ENCODE data around the gene ACBD4.

ACBD4 gene

DNA sequence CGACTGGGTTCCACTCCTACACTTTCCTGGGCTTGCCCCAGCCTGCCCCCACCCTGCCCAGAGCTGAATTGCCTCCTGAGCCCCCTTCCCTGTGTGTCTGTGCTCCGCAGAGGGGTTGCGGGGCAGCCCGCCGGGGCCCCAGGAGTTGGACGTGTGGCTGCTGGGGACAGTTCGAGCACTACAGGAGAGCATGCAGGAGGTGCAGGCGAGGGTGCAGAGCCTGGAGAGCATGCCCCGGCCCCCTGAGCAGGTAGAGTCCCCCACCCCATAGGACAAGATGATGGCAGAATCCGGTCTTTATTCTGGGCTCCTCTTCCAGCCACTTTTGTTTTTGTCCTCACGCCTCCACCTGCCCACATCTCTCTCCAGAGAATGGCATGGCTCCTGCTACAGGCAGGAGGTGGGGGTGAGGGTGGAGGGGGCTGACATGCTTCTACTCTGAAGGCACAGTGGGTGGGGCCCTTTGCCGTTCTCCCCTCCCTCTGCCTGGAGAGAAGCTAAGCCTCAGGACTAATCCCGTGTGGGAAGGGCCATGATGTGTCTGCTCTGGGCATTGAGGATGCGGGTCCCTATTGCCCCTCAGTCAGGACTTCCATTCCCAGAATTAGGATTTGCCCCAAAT is 3.5 kb downstream of the ACBD4 start:
- no peak for DNase-seq

DNA sequence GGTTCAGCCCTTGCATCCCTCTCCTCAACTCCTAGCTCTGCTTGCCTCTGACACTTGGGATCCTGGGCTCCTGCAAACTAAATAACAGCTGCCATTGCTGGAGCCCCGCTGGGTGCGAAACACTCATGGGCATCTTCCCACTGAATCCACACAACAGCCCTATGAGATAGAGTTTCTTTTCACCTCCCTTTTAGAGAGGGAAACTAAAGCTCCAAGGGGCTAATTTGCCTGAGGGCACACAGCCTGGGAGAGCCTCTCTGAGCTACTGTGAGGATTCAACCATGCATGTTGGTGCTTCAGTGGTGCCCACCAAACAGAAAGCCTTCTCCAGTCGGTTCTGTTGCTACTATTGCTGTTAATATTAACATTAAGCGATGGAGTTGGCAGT is 4.0 kb downstream of the ACBD4 start:
- DNase-seq = no peak

DNA sequence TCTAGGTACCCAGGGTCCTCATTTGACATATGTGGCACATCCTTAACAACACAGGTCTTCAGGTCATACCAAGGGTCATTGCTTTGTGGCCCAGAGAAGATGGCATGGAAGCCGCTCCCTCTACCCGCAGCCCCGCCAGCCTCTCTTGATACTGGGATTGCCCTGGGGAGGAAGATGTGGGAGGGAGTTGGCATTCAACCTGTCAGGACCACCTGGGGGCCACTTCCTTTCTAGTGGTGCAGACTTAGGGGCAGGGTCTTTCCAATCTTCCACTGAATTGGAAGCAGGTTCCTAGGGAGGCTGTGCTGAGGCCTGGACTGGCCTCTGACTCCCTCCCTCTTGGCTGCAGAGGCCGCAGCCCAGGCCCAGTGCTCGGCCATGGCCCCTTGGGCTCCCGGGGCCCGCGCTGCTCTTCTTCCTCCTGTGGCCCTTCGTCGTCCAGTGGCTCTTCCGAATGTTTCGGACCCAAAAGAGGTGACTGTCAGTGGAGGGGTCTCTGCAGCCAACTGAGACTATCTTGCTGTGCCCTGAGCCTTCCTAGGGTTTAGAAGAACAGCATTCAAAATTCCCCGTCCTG is 7.7 kb downstream of the ACBD4 start:
- DNase-seq = no peak

DNA sequence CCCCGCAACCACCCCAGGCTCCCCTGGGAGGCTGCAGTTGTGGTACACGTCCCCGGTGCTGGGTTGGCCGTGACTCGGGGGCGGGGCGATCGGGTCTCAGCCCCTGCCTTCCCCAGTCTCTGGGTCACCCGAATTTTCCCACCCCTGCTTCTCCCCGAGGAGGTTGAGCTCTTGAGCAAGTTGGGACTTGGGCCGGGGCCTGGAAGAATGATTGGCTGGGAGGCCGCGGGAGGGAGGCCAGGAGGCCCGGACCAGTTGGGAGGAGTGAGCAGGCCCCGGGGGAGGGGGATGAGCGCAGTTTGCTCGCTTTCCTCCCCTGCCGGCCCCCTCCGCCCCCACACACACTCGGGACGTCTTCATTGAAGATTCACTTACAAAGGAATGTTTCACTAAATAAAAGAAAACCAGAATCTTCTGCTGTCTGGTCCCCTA is 8.3 kb downstream of the ACBD4 start:
- no peak for DNase-seq

DNA sequence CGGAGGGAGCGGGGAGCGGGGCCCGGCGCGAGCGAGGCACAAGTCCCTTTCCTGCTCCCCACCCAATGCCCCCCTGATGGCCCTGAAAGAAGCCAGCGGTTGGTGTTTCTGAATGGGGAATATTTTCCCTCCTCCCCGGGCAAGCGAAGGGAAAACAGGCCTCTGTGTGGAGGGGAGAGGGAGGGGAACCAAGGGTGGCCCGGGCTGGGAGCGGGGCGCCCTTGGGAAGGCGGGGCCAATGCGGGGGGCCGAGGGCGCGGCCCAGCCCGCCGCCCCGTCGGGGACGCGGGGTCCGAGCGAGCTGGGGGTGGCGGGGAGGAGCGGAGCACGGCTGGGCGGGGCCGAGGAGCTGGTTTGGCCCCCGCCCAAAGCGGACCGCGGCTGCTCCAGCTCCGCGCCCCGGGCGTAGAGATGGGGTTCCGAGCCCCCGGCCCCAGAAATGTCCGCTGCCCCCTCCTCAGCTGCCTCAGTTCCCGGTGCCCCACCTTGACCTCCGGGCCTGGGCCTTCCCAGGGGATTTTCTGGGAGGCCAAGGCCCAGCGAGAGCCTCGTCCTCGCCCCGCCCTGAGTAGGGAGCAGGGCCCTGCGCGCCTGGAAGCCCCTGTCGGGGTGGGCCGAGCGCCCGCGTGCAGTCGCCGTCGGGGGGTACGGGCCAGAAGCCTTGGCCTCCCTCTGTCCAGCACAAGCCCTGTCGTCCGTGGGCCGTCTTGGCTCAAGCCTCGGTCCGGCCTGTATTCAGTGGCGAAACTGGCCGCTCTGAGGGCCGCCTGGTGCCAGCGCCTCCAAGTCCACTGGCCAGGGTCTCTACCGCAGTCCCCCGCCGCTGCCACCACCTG is 8.9 kb downstream of the ACBD4 start:
- DNase-seq = no peak

DNA sequence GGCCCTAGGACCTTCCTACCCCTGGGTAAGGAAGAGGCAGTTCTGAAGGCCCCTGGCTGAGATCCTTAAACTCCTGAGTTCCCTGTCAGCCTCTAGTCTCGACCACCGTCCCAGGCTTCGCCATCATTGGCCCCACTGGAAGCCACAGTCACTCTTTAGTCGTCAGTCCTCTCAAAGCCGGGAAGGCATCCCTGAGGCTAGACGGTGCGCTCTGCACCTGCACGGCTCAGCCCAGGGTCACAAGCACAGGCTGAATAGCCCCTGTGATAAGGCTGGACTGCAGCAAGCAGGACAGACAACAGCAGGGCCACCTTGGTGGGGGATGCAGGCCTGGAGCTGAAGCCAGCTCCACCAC is 9.5 kb downstream of the ACBD4 start:
- no peak for DNase-seq

DNA sequence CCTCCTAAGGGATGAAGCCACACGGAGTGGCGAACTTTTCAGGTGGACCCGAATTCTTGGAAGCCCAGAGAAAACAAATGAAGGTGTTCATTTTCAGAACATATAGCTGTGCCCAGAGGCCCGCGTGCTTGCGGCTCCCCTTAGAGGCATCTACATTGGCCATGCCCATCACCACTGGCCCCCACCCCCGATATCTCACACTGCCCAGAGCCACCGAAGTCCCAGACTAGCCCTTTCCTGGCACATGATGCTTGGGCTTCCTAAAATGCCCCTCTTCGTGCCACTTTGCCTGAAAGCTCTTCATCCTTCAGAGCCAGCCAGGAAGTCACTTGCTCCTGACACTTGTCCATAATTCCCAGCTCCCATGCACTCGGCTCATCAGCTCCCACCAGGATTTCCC is 10.7 kb downstream of the ACBD4 start:
- DNase-seq = no peak

DNA sequence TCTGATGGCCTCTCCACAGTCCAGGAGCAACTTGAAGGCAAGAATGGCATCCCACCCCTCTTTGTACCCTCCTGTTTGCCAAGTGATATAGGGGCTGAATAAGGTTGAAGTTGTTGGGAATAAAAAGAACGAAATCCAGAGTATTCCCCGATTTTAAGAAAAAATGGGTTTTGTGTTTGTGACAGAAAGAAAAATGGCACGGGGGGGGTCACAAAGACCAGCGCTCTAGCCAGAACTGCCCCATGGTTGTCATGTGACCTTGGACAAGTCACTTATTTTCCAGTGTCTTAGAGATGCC is 11.1 kb downstream of the ACBD4 start:
- no peak for DNase-seq

DNA sequence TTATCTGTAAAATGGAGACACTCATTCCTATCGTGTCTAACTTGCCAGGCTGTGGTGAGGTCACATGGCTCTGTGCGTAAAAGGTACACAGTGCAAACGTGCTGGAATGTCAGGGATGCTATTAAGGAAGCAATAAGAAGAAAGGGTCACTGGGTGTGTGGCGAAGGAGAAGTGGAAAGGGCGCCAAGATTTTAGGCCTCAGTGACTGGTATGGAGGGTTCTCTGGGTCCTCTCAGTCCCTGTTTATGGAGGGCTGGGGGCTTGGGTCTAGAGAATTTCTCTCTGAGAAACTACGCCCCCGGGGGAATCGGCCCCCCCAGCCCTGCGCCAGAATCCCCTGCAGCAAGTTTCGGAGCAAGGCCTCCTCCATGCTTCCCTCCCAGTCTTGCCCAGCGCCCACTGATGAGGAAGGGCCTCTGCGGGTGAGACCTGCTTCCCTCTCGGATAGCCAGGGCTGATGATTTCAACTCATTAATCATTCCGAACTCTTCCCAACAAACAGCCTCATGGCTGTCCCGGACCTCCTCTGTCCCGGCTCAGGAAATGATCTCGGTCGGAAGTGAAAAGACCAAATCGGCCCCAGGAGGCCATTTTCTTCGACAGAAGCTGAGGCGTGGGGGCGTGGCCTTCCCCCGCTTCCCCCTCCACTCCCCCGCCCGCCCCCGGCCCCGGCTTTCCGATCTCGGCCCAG is 11.5 kb downstream of the ACBD4 start:
- peak; percentile 56 for DNase-seq

DNA sequence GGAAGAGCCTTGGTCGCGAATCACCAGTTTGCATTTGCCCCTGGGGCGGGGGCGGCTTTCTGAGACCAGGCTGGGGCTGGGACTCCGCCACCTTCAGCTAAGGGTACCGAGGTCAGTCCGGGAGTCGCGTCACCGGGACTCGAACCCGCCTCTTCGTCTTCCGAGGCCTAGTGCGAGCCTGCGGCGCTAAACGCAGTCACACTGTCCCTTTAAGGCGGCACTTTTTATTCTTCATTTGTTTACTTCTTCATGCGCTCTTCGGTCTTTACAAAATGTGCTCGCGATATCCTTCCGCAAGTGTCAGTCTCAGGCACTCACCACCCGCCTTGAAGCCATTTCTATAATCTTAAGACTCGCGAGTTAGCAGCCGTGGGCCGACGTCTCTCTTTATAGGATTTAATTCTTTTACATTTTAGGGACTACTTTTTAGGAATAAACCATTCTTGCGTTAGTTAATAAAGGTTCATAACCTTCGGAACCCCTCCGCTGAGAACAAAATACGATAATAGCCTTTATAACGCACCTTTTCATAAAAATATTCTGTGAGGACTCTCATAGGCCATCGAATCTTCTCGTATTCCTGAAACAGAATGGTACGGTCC is 12.2 kb downstream of the ACBD4 start:
- peak; percentile 86 for DNase-seq

DNA sequence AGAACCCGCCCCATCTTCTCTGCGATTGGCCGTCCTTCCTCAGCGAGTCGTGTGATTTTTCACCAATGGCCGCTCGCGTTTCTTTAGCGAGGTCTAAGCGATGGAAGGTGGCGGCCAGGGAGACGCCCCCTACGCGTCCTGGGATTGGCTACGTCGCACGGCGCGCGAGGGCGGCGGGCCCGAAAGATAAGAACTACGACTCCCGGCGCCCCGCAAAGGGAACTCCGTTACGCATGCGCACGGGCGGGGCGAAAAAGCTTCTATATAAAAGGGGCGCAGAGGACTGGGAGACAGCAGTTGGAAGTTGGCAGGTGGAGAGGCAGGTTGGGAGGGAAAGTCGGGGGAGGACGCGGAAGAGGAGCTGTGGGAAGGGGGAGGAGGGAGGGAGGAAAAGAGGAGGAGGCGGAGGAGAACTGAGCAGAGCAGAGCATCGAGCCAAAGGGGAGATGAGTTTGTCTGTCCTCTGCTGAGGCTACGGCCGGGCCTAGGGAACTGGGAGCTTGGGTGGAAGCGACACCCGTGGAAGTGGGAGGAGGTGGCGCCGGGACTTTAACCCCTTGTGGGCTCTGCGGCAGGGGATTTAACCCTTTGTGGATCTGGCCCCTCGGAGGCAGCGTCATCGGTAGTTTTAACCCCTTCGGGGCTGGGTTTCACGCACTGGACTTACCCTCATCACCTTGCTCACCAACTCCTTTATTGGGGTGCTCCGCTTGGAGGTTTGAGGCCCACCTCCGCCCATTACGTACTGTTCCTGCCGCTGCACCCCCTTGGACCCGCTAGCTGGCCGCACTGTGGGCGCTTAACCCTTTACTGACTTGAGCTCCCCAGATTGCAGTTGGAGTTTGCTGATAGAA is 12.9 kb downstream of the ACBD4 start, which contains the start of gene HEXIM1:
Gene HEXIM1, plus strand, starts transcription at position 293 of the 854 bp plus-strand sequence. CDS start 716 bp downstream, outside the sequence.
- DNase-seq = peak; percentile 99

DNA sequence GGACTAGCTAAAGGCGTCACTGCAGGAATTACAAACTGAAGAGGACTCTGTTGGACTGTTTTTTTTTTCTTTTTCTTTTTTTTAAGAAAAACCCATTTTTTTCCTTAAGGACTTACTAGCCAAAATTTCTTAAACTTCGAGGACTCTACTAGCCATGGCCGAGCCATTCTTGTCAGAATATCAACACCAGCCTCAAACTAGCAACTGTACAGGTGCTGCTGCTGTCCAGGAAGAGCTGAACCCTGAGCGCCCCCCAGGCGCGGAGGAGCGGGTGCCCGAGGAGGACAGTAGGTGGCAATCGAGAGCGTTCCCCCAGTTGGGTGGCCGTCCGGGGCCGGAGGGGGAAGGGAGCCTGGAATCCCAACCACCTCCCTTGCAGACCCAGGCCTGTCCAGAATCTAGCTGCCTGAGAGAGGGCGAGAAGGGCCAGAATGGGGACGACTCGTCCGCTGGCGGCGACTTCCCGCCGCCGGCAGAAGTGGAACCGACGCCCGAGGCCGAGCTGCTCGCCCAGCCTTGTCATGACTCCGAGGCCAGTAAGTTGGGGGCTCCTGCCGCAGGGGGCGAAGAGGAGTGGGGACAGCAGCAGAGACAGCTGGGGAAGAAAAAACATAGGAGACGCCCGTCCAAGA is 13.7 kb downstream of the ACBD4 start:
- peak; percentile 74 for DNase-seq

DNA sequence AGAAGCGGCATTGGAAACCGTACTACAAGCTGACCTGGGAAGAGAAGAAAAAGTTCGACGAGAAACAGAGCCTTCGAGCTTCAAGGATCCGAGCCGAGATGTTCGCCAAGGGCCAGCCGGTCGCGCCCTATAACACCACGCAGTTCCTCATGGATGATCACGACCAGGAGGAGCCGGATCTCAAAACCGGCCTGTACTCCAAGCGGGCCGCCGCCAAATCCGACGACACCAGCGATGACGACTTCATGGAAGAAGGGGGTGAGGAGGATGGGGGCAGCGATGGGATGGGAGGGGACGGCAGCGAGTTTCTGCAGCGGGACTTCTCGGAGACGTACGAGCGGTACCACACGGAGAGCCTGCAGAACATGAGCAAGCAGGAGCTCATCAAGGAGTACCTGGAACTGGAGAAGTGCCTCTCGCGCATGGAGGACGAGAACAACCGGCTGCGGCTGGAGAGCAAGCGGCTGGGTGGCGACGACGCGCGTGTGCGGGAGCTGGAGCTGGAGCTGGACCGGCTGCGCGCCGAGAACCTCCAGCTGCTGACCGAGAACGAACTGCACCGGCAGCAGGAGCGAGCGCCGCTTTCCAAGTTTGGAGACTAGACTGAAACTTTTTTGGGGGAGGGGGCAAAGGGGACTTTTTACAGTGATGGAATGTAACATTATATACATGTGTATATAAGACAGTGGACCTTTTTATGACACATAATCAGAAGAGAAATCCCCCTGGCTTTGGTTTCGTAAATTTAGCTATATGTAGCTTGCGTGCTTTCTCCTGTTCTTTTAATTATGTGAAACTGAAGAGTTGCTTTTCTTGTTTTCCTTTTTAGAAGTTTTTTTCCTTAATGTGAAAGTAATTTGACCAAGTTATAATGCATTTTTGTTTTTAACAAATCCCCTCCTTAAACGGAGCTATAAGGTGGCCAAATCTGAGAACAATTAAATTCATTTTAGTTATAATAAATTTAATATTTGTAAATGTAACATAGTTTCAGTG is 14.5 kb downstream of the ACBD4 start:
- peak; percentile 39 for DNase-seq

DNA sequence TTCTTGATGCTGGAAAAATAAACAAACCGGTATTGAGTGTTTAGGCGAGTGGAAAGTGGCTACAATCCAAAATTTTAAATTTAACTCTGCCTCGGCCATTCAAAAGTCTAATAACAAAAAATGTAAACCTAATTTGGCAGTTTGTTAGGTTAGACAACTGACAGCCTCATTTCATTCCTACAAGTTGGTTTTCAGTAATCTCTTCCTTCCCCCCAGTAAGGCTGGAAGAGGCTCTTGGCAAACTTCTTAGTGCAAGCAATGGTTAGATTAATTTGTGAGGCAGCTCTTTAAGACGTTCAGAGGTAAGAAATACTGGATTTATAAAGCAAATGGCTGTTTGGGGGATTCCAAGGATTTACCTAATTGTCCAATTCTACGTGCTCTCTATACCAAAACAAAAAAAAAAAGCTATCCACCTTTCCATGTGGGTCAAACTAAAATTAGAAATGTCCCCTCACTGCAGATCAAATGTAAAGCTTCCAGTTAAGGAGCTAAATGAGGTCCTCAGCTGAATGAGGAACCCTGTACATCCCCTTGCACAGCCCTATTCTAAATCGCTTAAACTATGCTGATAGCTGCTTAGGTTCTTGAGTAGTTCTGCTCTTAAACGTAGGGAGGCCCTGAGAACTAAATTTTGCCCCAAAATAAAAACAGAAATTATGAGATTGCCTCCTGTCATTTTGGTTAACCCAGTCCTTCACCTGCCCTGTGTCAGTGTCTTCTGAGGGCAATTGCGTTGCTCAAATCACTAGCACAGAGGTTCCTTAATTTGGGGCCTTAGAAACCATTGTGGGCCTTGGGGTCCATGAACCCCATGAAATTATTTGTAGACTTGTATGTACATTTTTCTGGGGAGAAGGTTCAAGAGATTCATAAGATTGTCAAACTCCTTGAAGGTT is 15.7 kb downstream of the ACBD4 start:
- no peak for DNase-seq

DNA sequence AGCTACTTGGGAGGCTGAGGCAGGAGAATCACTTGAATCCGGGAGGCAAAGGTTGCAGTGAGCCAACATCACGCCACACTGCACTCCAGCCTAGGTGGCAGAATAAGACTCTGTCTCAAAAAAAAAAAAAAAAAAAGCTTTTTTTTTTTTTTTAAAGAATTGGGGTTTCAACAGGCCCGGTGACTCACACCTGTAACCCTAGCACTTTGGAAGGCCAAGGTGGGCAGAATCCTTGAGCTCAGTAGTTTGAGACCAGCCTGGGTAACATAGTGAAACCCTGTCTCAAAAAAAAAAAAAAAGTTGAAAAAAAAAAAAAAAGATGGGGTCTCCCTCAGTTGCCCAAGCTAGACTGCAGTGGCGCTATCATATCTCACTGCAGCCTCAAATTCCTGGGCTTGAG is 19.5 kb downstream of the ACBD4 start:
- DNase-seq = no peak

DNA sequence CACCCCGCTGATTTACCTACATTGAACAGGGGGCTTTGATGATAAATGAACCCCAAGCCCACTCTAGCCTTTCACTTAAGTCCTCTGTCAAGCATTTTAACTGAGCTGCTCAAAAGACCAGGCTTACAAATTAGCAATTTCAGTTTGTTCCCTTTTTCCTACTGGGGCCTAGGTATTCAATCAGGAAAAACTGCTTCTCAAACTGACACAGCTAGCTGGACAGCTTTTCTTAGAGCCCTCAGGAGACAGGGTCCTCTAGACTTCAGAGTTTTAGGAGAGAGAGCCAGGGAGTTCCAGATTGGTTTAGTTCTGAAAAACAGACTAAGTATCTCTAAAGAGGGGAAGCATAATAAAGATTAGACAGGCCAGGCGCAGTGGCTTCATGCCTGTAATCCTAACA is 20.0 kb downstream of the ACBD4 start:
- no peak for DNase-seq

DNA sequence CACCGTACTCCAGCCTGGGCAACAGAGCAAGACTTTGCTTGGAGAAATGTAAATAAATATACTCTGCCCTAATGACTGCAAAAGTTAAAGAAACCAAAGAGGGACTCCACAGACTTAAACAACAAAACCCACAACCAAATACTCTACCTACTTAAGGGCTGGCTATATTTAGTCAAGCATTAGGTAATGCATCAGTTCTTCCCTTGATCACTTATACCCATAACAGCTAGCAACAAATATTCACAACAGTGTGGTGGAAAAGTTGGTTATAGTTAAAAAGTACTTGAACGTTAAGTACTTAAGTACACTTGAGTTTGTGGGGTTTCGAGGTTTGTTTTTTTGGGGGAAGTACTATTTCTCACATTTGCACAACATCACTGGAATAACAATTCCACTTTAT is 20.8 kb downstream of the ACBD4 start:
- no peak for DNase-seq

DNA sequence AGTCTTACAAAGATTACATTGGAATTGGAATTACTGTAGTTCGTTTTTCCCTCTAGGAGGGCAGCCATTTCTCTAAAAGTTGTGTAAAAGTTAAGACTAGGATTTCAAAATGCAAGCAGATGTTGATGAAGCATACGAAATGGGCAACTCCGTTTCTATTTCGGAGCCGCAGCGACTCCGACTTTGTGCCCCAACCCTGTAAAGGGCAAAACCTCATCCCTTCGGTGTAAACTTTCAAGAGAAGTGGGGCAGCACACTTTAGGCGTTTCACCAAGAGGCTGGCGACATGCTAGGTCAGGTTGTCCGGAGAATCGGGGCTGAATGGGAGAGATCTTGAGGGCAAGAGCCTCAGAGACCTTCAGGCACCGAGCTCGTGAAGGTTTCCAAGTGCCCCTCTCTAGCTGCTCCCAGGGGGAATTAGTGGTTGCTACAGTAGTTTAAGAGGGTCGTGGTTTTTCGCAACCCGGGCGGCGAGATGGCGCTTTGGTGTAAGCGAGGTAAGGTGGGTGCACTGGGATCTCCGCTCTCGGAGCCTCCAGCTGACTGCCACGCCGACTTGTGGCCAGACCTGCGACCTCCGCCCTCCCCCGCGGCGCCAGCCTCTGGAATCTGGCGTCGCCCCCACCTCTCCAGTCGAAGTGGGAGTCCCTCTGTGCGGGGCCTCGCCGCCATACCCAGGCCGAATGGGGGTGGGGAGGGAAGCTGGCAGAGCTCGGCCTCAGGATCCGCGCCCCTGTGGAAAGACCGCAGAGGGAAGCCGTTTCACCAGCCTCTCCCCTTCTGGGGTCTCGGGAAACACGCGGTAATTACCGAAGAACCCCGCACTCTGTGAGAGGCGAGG is 25.2 kb downstream of the ACBD4 start:
- peak; percentile 62 for DNase-seq

Measured in NCI-H226 (cell line).